ENCODE results near the gene ITGAD. TPM values are rescaled to one million over a fixed set of nuclear protein-coding genes. Genes with fewer than 3 reads are reported as not detected.

ITGAD gene
- total RNA-seq, 1 donor: not detected

DNA sequence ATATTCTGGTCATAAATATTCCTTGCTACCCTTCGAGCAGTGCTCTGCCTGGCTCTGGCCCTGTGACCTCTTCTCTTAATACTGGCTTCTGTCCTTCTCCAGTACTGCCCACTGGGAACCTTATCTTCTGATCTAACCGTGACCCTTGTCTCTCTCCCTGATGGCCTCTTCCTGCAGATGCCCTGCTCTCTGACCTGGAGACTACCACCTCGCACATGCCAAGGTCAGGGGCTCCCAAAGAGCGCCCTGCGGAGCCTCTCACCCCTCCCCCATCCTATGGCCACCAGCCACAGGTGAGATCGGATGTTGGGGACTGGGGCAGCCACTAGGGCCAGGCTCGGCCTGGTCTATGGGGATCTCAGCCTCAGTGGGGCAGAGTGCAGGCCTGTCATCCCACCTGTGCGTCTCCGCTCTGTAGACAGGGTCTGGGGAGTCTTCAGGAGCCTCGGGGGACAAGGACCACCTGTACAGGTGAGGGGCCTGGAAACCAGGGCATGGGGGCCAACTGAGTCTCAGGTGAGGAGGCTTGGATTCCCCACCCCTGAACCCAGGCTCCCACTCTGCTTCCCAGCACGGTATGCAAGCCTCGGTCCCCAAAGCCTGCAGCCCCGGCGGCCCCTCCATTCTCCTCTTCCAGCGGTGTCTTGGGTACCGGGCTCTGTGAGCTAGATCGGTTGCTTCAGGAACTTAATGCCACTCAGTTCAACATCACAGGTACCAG is 80.3 kb downstream of the ITGAD start:
- no peak for DNase-seq (ENCODE audit: low read depth in 2 of 3, low spot score in 2 of 3)

GRCh38 chr16:31474173-31474714 is 81.1 kb downstream of the ITGAD start:
- DNase-seq (ENCODE audit: low read depth in 2 of 3, low spot score in 2 of 3): no peak

GRCh38 chr16:31474773-31475738 is 81.9 kb downstream of the ITGAD start:
- no peak for DNase-seq (ENCODE audit: low read depth in 2 of 3, low spot score in 2 of 3)

- no peak for DNase-seq (ENCODE audit: low read depth in 2 of 3, low spot score in 2 of 3)
These were observed 82.8 kb downstream of the ITGAD start for GRCh38 chr16:31475946-31476302.

Other genes starting within 250 kb of the ITGAD start
- gene PRSS36, start 243.3 kb upstream of the ITGAD start, total RNA-seq: 1.1 TPM
- 104 TPM for gene FUS, start 213.2 kb upstream of the ITGAD start, total RNA-seq
- gene PYCARD, start 190.6 kb upstream of the ITGAD start, total RNA-seq: 238 TPM
- under 0.01 TPM for gene TRIM72, start 179.2 kb upstream of the ITGAD start, total RNA-seq
- gene PYDC1, start 176.2 kb upstream of the ITGAD start, total RNA-seq: not detected
- 6.2 TPM for gene ITGAM, start 133.4 kb upstream of the ITGAD start, total RNA-seq
- 18.6 TPM for gene ITGAX, start 38.2 kb upstream of the ITGAD start, total RNA-seq
- not detected for gene COX6A2, start 35.0 kb downstream of the ITGAD start, total RNA-seq
- gene ZNF843, start 49.5 kb downstream of the ITGAD start, total RNA-seq: 1.1 TPM
- gene ARMC5, start 66.2 kb downstream of the ITGAD start, total RNA-seq: 39.3 TPM
- gene TGFB1I1, start 78.8 kb downstream of the ITGAD start, total RNA-seq: 9.4 TPM
- 0.81 TPM for gene SLC5A2, start 89.8 kb downstream of the ITGAD start, total RNA-seq
- 83.2 TPM for gene RUSF1, start 115.1 kb downstream of the ITGAD start, total RNA-seq
- gene AHSP, start 134.6 kb downstream of the ITGAD start, total RNA-seq: 1.6 TPM

Data from hematopoietic multipotent progenitor cell (in vitro differentiated cells).